ENCODE results near the gene ETV6.

The ETV6 gene

GRCh38 chr12:11849757-11850504 lies 200.5 kb downstream of the ETV6 start:
- in situ Hi-C loops (cut with MboI; ENCODE audit: low sequenced_read_pairs): no loop called here

DNA sequence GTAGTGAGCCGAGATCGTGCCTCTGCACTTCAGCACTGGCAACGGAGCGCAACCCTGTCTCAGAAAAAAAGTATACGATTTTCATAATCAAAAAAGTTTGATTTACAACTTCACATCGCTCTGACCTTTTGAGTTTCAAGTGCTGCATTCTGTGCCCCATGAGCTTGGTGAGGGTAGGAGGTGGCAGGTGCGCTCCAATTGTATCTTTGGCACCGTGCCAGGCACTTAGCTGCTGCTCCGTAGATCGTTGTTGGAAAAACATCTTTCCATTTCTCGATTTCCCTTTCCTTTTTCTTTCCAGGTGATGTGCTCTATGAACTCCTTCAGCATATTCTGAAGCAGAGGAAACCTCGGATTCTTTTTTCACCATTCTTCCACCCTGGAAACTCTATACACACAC lies 203.7 kb downstream of the ETV6 start:
- in situ Hi-C loops (cut with MboI; ENCODE audit: low sequenced_read_pairs): no loop called here

- in situ Hi-C loops (cut with MboI; ENCODE audit: low sequenced_read_pairs): no loop called here
These were observed 204.6 kb downstream of the ETV6 start for GRCh38 chr12:11854011-11854499.

GRCh38 chr12:11855983-11856374 lies 206.5 kb downstream of the ETV6 start:
- in situ Hi-C loops (cut with MboI; ENCODE audit: low sequenced_read_pairs): no loop called here

- in situ Hi-C loops (cut with MboI; ENCODE audit: low sequenced_read_pairs): no loop called here
These were observed 207.5 kb downstream of the ETV6 start for GRCh38 chr12:11856971-11857370.

GRCh38 chr12:11859705-11860425 lies 210.4 kb downstream of the ETV6 start:
- in situ Hi-C loops (cut with MboI; ENCODE audit: low sequenced_read_pairs): no loop called here

- in situ Hi-C loops (cut with MboI; ENCODE audit: low sequenced_read_pairs): no loop called here
These were observed 211.8 kb downstream of the ETV6 start for GRCh38 chr12:11861155-11861863.

GRCh38 chr12:11861864-11862600 lies 212.6 kb downstream of the ETV6 start:
- in situ Hi-C loops (cut with MboI; ENCODE audit: low sequenced_read_pairs): no loop called here

- in situ Hi-C loops (cut with MboI; ENCODE audit: low sequenced_read_pairs): no loop called here
These were observed 213.3 kb downstream of the ETV6 start for GRCh38 chr12:11862798-11863197.

- in situ Hi-C loops (cut with MboI; ENCODE audit: low sequenced_read_pairs): no loop called here
These were observed 214.0 kb downstream of the ETV6 start for GRCh38 chr12:11863478-11863906.

GRCh38 chr12:11863988-11864387 lies 214.5 kb downstream of the ETV6 start:
- in situ Hi-C loops (cut with MboI; ENCODE audit: low sequenced_read_pairs): no loop called here

DNA sequence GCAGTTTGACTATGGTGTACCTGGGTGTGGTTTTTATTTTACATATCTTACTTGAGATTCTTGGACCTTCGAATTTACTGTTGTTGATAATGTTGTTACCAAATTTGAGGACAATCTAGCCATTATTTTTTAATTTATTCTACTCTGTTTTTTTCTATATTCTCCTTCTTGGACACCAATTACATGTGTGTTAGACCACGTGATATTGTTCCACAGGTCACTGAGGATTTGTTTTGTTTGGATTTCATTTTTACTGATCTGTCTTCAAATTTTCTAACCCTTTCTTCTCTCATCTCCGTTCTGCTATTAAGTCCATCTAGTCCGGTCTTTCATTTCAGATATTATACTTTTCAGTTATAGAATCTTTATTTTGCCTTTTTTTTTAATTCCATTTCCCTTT lies 216.3 kb downstream of the ETV6 start:
- in situ Hi-C loops (cut with MboI; ENCODE audit: low sequenced_read_pairs): no loop called here

GRCh38 chr12:11868027-11868426 lies 218.6 kb downstream of the ETV6 start:
- in situ Hi-C loops (cut with MboI; ENCODE audit: low sequenced_read_pairs): no loop called here

- in situ Hi-C loops (cut with MboI; ENCODE audit: low sequenced_read_pairs): no loop called here
These were observed 219.9 kb downstream of the ETV6 start for GRCh38 chr12:11869406-11869805.

- in situ Hi-C loops (cut with MboI; ENCODE audit: low sequenced_read_pairs): no loop called here
These were observed 220.6 kb downstream of the ETV6 start for GRCh38 chr12:11870041-11870451.

- in situ Hi-C loops (cut with MboI; ENCODE audit: low sequenced_read_pairs): no loop called here
These were observed 222.6 kb downstream of the ETV6 start for GRCh38 chr12:11872055-11872454.

GRCh38 chr12:11875414-11875935 lies 226.0 kb downstream of the ETV6 start:
- in situ Hi-C loops (cut with MboI; ENCODE audit: low sequenced_read_pairs): no loop called here

DNA sequence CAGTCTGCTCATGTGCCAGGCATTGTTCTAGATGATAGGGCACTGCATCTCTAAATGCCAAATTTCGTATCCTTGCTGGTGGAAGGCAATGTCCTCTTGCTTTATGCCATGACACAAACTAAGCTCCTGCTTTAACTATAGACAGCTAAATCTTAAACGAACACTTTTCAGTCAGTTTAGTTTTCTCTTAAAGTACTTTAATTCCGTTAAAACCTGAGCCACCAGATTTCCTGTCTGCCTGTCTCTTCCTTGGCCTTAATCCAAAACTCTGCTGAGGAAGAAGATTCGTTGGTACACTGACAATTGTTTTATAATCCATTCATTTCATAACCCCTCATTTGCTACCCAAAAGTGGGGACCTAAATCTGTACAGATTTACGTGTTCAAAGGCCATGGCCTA lies 226.8 kb downstream of the ETV6 start:
- in situ Hi-C loops (cut with MboI; ENCODE audit: low sequenced_read_pairs): no loop called here

DNA sequence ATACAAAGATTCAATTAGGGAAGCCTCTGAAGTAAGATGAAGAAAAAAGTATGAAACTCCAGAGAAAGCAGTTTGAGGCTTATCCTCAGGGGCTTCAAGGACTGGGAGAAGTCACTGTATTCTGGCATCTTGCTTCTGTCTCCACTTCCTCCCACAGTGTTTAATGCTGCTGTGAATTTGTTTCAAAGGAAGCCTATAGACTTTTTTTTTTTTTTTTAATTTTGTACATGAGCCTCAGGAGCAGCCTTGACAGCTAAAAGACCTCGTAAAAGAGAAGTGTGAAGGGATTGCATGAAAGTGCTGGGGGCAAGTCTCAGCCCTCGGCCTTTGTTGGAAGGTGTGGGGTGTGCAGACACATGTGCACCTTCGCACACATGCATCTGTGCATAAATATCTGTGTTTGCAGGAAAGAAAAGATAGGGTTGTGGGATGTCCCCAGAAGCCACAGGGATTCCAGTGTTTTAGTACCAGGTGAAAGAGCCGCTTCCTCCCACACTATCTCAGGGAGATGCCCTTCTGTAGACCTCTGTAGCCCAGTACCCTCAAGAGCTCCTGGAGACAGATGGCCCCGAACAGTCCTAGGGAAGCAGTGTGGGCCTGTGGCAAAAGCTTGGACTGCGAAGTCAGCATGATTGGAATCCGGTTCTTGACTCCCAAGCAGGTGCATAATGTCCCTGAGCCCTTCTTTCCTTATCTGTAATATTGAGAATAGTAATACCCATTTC lies 227.8 kb downstream of the ETV6 start:
- in situ Hi-C loops (cut with MboI; ENCODE audit: low sequenced_read_pairs): no loop called here

Data from HL-60/S4 (cell line).